TTC549 (cell line): ENCODE data around the gene SSH2.

Experiments used
- FAIRE-seq: peaks from 2 replicates; lab custom pipeline; 2012; peaks lifted over from hg19 to GRCh38; lab: Jason Lieb, UNC

SSH2 gene

DNA sequence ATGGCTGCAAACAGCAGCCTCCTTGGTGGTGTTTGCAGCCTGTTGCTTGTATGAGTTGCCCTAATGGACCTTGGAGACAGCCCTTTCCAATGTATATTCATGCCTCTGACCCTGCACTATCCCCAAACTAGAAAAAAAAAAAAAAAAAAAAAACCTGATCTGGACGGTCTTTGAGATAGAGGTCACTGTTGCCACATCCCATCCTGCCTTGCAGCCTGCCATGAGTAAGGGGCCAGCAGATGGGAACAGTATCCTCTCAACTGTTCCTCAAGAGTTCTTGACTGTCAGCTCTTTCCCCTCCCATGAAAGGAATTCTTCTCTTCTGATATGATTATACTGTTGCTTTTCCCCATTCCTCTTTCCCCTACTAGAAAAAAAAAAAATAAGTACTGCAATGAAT, 152.4 kb downstream of the SSH2 start:
- no peak for FAIRE-seq

DNA sequence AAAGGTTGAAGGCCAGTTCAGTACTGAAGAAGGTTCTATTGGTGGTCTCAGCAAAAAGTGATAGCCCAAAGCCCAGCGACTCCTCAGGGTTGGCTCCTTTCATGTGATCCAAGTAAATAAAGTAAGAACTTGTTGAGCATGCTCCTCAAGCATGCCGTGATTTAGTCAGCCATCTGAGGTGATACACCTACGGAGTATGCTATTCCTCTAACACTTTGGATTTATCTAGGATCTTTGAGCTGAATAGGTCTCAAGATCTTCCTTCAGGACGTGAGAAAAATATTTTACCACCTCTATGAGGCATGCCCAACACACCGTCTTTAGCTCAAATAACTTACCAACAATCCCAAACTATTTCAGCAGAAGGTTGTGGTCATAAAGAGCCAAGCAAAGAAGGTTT, 154.0 kb downstream of the SSH2 start:
- FAIRE-seq: no peak

DNA sequence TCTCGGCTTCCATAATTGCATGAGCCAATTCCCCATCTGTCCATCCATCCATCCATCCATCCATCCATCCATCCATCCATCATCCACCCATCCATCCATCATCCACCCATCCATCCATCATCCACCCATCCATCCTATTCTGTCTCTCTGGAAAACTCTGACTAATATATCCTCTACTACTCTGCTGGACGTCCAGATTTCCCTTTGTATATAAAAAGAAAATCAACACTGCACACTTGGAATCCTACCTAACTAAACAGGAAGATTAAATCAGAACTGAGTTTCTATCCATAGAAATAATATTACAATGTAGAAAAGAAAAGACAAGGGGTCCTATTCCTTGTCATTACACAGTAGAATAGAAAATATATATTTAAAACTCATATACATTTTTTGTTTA, 157.0 kb downstream of the SSH2 start:
- no peak for FAIRE-seq

DNA sequence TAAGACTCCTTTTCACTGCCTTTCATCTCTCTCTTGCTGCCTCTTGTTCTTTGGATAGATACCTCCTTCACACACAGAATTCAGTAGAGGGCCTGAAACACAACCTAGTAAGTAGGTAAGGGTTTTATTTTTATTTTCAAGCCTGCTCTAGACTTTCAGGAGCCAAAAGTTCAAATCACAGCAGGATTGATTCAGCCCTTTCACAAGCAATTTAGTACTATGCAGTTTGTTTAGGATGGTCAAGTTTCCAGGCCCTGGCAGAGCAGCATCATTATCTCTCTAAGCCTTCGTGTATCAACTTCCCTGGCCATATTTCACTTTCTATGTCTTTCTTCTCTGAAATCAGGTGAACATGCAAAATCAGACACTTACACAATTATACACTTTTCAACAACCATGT, 158.5 kb downstream of the SSH2 start:
- no peak for FAIRE-seq

DNA sequence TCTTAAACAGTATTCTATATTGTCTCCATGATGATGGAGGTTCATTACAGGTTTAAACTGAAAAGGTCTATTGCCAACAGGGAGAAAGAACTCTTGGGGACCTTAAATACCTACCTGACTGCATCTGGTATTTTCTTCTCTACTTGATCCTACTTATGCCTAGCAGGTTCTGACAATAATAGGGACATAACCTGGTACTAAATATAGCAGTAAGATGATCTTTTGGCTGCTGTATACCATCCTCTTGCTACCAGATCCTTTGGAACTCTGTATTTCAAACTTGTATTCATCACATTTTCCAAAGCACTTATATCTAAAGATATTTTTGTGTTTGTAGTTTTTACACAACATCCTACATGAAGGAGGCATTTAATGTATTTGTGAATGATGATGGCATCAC, 160.8 kb downstream of the SSH2 start:
- FAIRE-seq: no peak

DNA sequence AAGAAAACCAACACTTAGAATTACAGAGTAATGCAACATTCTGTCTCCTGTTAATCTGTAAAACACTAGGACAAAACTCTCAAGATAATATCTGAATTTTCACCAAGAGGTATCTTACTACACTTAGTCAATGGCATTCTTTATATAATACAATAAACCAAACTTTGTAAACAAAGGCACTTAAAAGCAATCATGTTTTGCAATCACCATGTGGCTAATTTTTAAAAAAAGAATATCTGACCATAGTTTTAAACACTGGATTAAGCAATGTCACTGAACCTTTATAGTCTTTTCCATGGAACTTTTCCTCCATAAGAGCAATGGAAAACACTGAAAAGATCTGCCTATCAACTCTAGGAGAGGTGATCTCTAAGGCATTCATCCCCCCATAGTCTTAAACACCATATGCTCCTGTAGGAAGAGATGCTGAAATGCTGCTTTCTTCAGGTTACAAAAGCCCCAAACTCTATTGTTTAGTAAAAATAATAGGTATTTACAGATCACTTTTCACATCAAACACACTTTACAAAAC, 163.2 kb downstream of the SSH2 start:
- no peak for FAIRE-seq

DNA sequence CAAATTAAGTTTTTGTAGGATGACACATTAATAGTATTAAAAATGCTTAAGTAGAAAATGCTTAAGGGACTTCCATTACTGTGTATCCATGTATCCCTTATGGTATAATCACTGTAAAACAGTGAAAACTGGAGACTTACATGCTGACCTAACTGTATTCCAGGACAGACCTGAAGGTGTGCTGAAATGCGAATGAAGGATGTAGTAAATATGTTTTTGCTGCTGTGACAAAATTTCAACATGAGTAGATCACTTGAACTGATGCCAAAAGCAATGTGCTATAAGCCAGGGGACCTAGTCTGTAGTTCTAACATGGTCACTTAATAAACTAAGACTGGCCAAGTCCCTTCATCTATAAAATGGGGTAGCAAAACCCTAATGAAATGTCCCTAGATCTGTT, 165.3 kb downstream of the SSH2 start:
- FAIRE-seq: no peak

DNA sequence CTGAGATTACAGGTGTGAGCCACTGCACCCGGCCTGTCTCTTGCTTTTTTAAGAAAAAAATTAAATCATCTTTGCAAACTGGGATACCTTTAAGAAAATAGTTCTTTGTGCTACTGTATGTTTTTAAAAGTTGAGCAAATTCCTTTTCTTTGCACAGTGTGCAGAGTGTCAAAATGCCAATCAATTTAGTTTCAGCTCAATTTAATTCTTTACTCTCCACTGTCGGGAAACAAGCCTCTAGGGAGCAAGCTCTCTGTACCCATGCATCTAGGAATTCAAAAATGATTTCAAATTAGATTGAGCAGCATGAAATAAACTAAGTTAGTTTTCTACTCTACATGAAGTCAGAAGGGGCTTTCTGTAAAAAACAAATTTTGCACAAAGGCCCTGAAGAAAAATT, 165.8 kb downstream of the SSH2 start:
- FAIRE-seq: no peak

DNA sequence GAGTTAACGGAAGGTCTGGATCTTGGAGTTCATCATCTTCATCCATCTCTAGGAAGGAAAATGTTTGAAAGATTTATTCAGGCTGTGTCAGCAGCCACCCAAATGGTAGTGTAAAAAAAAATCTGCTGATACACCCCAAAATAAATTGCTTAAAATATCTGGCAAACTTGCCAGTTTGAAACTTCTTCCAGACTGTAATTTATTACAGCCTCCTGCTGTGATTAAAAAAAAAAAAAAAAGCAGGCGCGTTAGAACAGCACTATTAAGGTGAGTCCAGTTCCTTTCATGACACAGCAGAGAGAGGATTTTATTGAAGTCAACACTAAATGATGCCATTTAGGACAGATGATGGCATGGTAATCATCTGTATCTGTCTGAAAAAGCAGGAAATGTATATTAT, 166.8 kb downstream of the SSH2 start:
- no peak for FAIRE-seq

DNA sequence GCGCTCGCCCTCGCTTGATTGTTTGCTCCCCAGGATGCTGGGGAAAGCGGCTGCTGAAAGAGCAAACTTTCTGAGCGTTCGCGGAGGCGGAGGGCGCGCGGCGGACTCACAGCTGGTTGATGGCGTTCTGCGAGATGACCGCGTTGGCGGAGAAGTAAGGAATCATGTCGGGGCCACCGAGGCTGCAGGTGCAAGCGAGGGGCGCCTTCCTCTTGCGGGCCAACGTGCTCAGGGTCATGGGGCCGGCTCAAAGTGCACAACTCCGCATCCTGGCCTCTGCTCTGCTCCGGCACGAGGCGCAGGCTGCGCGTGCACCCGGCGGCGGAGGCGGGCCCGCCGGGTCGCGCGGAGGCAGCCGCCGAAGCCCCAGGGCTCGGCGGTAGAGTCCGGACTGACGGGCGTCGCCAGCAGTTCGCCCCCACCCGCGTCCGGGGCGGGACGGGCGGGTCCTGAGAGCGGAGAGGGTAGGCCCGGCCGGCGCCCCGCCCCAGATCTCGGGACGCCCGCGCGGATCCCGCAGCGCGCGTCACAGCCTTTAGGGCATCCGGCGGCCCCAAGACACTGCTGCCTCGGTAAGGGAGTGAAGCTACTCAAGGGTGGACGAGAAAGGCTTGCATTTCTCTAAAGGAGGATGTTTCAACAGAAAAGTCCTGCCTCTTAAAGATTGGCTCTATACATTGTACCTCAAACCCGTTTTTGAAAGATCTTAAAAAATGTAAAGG, 168.8 kb downstream of the SSH2 start:
- no peak for FAIRE-seq

DNA sequence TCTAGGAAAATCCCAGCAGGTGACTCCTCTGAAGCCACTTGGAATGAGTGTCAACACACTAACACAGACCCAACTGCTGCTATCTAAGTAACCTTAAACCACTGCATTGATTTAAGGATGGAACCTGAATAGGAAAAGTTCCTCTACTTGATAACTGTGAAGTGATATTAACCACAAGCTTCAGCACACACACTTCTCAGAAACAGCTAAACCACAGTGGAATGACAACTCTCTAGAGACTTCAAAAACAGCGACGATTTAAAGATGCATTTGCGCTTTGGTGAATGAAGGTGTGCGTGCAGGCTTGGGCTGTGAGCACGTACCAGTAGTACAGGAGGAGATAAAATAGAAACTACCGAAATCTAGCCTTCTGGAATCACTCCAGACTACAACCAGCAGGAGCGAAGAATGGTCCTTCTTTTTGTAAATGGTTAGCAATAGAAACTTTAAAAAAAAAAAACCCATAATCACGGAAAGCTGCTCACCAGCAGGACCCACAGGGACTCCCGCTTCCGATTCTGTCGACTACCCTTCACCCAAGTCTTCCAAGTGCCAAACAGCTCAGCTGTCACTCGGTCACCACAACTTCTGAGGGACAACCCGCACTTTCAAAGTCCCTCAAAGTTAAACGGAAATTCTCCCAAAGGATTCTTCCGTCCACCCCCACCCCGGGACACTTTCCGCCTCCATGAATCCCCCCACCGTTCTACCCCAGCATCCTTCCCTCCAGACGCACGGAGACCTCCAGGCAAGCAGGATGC, 169.6 kb downstream of the SSH2 start:
- no peak for FAIRE-seq

DNA sequence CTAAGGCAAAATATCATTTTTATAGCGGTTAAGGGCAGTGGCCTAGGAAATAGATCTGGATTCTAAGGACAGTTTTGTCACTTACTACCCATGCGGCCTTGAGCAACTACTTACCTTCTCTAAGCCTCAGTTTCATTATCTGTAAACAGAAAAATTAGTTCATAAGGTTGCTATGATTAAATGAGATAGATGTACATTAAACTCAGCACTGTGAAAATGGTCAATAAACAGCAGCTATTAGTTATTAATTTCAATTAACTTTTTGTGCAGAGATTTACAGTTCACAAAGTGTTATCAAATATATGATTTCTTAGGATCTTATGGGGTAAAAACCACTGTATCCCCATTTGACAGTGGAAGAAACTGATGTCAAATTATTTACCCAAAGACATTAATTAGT, 171.8 kb downstream of the SSH2 start:
- no peak for FAIRE-seq

DNA sequence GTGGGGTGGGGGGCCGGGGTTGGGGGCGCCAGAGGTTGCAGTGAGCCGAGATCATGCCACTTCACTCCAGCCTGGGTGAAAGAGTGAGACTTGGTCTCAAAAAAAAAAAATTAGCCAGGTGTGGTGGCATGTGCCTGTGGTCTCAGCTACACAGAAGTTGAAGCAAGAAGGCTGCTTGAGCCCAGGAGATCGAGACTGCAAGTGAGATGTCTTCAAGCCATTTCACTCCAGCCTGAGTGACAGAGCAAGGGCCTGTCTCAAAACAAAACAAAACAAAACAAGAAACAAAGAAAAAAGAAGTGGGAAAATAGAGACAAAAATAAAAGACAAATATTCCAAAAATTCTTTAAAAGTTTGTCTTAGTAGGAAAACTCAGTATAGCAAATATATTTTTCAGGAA, 172.2 kb downstream of the SSH2 start:
- no peak for FAIRE-seq

DNA sequence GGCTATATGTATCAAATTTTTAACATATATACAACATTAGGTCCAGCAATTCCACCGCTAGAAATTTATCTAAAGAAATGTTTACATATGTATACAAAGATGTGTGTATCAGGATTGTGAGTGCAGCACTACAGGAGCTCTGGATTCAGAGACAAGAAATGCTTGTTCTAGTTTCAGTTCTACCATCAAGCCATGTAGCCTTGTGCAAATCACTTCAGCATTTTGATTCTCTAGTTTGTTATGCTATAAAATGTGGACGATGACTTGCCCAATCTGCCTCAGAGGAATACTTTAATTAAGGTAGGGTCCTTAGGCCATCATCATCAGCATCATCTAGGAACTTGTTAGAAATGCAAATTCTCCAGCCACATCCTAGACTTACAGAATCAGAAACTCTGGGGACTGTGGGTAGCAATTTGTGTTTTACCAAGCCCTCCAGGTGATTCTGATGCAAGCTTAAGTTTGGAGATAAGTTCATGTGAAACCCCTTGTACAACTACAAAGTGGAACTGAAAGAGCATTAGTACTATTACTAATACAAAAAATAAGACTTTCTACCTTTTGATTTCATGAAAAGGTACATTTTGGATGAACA, 176.1 kb downstream of the SSH2 start:
- no peak for FAIRE-seq

DNA sequence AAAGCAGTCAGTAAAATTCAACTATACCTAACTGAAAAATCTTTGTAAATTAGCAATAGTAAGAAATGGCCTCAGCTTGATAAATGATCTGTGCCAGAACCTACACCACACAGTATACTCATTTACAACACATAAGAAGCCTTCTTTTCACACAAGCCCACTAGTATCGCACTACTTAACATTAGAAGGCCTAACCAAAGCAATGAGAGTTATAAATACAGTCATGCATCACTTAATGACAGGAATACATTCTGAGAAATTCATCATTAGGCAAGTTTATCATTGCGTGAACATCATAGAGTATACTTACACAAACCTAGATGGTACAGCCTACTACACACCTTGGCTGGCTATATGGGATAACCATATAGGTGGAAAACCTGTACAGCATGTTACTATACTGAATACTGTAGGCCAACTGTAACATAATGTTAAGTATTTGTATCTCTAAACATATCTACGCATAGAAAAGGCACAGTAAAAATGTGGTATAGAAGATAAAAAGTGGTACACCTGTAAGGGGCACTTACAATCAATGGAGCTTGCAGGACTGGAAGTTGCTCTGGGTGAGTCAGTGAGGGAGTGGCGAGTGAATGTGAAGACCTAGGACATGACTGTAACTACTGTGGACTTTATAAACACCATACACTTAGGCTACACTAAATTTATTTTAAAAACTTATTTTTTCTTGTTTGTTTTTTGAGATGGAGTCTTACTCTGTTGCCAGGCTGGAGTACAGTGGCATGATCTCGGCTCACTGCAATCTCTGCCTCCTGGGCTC, 180.8 kb downstream of the SSH2 start:
- FAIRE-seq: no peak

DNA sequence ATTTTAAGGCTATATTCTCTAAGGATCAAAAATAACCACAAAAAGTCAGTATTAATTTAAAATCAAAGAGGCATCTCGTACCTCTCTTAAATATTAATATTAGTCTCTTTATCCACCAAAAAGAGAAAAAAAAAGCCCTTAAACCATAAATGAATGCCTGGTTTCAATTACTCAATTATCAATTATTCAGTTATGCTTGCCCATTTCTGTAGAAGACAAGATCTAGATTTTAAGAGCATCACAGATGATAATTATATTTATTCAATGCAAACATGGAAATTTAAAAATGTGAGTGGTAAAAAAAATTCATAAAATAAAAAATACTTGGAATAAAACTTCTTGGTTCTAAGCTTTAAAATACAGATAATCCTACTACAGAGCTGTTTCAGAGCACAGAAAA, 181.6 kb downstream of the SSH2 start:
- no peak for FAIRE-seq

DNA sequence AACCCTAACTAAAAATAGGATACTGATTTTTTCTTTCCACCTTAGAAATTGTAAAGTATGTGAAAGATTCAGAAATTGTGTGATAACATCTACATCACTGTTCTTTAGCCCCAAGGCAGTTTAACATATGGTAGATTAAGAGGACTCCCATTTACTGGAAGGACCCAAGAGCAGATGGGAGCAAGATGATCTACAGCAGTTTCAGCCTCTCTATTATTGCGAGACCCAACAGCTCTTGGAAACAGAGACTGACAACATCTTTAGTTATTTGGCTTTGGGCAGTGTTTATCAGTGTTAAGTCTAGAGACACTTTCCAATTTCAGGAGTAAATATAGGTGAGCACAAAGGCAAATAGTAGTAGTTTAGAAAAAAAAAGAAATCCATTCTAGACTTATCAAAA, 182.4 kb downstream of the SSH2 start:
- FAIRE-seq: no peak

DNA sequence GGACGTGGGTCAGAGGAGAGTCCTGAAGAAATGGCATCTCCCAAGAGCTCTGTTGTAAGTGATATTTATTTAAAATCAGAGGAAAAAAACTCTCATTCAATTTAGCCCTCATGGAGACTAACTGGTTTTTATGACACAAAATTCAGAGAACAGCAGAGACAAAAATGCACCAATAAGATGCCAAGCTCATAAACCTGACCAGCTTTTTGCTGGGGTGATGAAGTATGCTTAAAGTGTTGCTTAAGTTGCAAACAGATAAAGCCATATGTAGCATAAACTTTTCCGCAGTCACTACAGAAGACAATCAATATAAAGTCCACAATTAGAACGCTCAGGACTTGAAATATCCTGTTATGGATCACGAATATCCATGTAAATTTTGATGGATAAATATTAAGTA, 183.4 kb downstream of the SSH2 start:
- no peak for FAIRE-seq

DNA sequence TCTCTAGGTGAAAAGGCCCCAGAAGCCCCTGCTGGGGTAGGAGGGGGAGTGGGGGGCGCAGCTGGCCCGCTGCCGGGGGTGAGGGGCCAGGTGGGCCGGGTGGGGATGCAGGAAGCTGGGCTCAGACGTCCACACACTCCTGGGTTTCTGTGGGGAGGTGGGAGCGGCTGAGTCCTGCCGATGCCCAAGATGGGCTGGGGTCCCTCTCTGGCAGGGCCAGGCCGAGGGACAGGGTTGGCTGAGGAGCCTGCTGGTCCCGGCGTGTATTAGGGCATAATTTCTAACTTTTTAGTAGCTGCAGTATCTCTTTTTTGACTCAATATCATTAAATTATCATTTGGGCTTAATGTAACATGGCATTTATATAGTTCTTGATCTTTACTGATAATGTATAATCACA, 185.9 kb downstream of the SSH2 start:
- FAIRE-seq: no peak

DNA sequence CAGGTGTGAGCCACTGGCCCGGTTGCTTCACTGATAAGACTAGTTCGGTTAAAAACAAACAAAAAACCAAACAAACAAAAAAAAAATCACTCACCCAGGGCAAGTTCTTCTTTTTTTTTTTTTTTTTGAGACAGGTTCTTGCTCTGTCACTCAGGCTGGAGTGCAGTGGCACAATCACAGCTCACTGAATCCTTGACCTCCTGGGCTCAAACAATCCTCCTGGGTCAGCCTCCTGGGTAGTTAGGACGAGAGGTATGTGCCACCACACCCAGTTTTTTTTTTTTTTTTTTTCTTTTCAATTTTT, 187.9 kb downstream of the SSH2 start:
- no peak for FAIRE-seq

DNA sequence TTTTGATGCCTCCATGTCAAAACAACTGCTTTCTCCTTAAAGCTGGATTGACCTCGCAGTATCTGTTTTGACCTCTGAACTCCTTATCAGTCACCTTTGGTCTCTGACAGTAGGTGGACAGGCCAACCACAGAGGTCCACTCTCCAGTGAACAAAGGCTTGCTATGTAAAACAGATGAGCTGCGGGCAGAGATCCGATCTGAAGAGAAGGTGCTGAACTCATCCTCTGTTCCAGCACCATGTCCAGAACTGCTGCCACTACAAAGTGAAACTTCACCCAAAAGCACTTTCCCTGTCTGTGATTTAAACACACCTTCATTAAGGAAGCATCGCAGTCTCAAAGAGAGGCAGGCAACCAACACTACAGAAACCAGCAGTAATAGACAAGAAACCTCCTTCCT, 190.0 kb downstream of the SSH2 start:
- FAIRE-seq: no peak

DNA sequence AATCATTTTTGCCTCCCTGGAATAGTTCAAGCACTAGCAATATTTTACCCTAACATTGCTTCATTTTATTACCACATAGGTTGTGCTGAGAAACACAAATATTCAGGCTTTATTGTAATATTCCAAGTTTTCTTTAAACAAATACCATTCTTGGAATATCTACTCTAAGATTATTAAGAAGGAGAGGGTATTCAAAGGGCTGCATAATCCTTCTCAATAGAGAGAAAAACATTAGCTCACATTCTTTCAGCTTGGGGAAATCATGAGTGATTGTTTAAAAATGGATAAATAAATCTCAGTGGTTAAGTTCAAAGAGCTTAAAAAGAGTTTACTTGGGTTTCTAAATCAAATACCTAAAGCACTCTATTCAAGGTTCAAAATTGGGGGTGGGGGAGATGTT, 195.4 kb downstream of the SSH2 start:
- no peak for FAIRE-seq

DNA sequence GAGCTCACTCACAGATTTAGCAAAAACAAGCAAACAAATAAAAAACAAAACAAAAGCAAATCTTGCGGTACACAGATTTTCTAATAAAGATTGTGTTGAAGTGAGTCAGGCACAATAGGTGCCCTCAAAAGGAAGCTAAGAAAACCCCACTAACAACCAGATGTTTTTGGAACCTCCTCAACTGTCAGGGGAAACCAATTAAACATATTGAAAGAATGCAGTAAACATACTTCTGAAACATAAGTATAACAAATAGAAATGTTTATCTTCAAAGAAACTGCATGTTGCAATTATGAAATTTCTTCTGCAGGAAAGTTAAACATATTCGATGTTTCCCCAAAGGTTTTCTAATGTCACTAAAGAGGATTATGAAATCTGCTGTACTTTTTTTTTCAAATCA, 196.9 kb downstream of the SSH2 start:
- FAIRE-seq: no peak
